Liver (tissue), 9 donors: ENCODE results near the gene SAMD14. TPM values are rescaled to one million over a fixed set of nuclear protein-coding genes. Genes with fewer than 3 reads are reported as not detected.

ENCODE experiments used
- DNase-seq: peaks from one replicate; pipeline ENCODE4 v3.0.0-alpha.2; 2017; ENCODE audit warnings: low spot score
- H3K27ac ChIP-seq, 2 donors: one replicate each; pipeline ENCODE4 v1.7.0; 2013; ENCODE audit warnings: inconsistent platforms in 2 of 2, low read length in 2 of 2, control low read depth in 1 of 2, low read depth in 1 of 2, mild to moderate bottlenecking in 1 of 2
- H3K27me3 ChIP-seq, 4 donors: one replicate each; pipeline versions ENCODE4 v1.6.1 to v1.7.0; 2013; ENCODE audit warnings: low read length in 3 of 4, inconsistent platforms in 1 of 4, mild to moderate bottlenecking in 1 of 4, moderate library complexity in 1 of 4; ENCODE audit not compliant: control insufficient read depth in 4 of 4, insufficient read depth in 4 of 4
- H3K36me3 ChIP-seq, 4 donors: one replicate each; pipeline versions ENCODE4 v1.6.1 to v1.7.0; 2013; ENCODE audit warnings: low read length in 3 of 4, mild to moderate bottlenecking in 3 of 4, low read depth in 1 of 4, moderate library complexity in 1 of 4; ENCODE audit not compliant: control insufficient read depth in 4 of 4, insufficient read depth in 3 of 4
- H3K4me1 ChIP-seq, 4 donors: one replicate each; pipeline versions ENCODE4 v1.6.1 to v1.7.0; 2013; ENCODE audit warnings: low read length in 3 of 4, mild to moderate bottlenecking in 3 of 4, moderate library complexity in 1 of 4; ENCODE audit not compliant: control insufficient read depth in 4 of 4, insufficient read depth in 4 of 4
- H3K4me3 ChIP-seq, 3 donors: one replicate each; pipeline versions ENCODE4 v1.6.1 to v1.7.0; 2013; ENCODE audit warnings: low read length in 3 of 3, control low read depth in 1 of 3, low read depth in 1 of 3, mild to moderate bottlenecking in 1 of 3
- H3K9ac ChIP-seq, 2 donors: one replicate each; pipeline ENCODE4 v1.7.0; 2013; ENCODE audit warnings: low read length in 2 of 2, mild to moderate bottlenecking in 2 of 2, moderate library complexity in 2 of 2, control low read depth in 1 of 2, low read depth in 1 of 2
- H3K9me3 ChIP-seq, 4 donors: one replicate each; pipeline versions ENCODE4 v1.6.1 to v1.7.0; 2013; ENCODE audit warnings: low read length in 3 of 4; ENCODE audit not compliant: control insufficient read depth in 4 of 4
- EGR1 ChIP-seq, 2 donors: IDR thresholded peaks; 2 replicates each; pipeline ENCODE4 v1.6.1; 2016 to 2018; ENCODE audit warnings: antibody characterized with exemption in 2 of 2, low read depth in 2 of 2
- FOXA1 ChIP-seq: IDR thresholded peaks from 2 replicates; pipeline ENCODE4 v1.6.1; 2016; ENCODE audit warnings: antibody characterized with exemption
- FOXA2 ChIP-seq: IDR thresholded peaks from 2 replicates; pipeline ENCODE4 v1.6.1; 2016; ENCODE audit warnings: antibody characterized with exemption
- GABPA ChIP-seq, 2 donors: IDR thresholded peaks in 1 of 2; conservative IDR thresholded peaks in 1 of 2; 2 replicates each; pipeline ENCODE4 v1.6.1; 2016; ENCODE audit warnings: antibody characterized with exemption in 2 of 2, mild to moderate bottlenecking in 1 of 2, moderate library complexity in 1 of 2
- HNF4A ChIP-seq, 2 donors: conservative IDR thresholded peaks; 2 replicates each; pipeline ENCODE4 v1.6.1; 2016; ENCODE audit warnings: antibody characterized with exemption in 2 of 2, mild to moderate bottlenecking in 2 of 2
- JUND ChIP-seq, 2 donors: IDR thresholded peaks; 2 replicates each; pipeline ENCODE4 v1.6.1; 2016; ENCODE audit warnings: antibody characterized with exemption in 2 of 2
- MAX ChIP-seq: IDR thresholded peaks from 2 replicates; pipeline ENCODE4 v1.6.1; 2016; ENCODE audit warnings: antibody characterized with exemption
- NR2F2 ChIP-seq: IDR thresholded peaks from 2 replicates; pipeline ENCODE4 v1.6.1; 2016; ENCODE audit warnings: antibody characterized with exemption
- RAD21 ChIP-seq, 2 donors: IDR thresholded peaks; 2 replicates each; pipeline ENCODE4 v1.6.1; 2016; ENCODE audit warnings: antibody characterized with exemption in 2 of 2, mild to moderate bottlenecking in 2 of 2
- RXRA ChIP-seq, 2 donors: IDR thresholded peaks; 2 replicates each; pipeline ENCODE4 v1.6.1; 2017 to 2018; ENCODE audit warnings: antibody characterized with exemption in 2 of 2, mild to moderate bottlenecking in 1 of 2
- SP1 ChIP-seq: IDR thresholded peaks from 2 replicates; pipeline ENCODE4 v1.6.1; 2018; ENCODE audit warnings: antibody characterized with exemption, mild to moderate bottlenecking
- TAF1 ChIP-seq: conservative IDR thresholded peaks from 2 replicates; pipeline ENCODE4 v1.6.1; 2016; ENCODE audit warnings: antibody characterized with exemption, mild to moderate bottlenecking
- YY1 ChIP-seq: IDR thresholded peaks from 2 replicates; pipeline ENCODE4 v1.6.1; 2016; ENCODE audit warnings: antibody characterized with exemption, mild to moderate bottlenecking
- WGBS: extraction: QIAGEN DNeasy Blood & Tissue Kit; methylation state at CpG from one replicate; pipeline ENCODE4 v1.1.7; 2013; 5-methylcytosine and 5-hydroxymethylcytosine counted together
- polyA plus RNA-seq, 2 donors: library from polyadenylated mRNA; stranded (reverse) in 1 of 2; unstranded in 1 of 2; fragments of 200-250 nt in 1 of 2; fragments of >200 nt in 1 of 2; fragmentation: Nextera tagmentation in 1 of 2; extraction: Ambion mirVana in 1 of 2; gene quantifications; one replicate each; pipeline versions ENCODE4 v1.2.1 to v1.2.3, GENCODE V29; 2013 to 2015
- total RNA-seq, 2 donors: library from RNA; depleted of rRNA; stranded (reverse); fragments of >200 nt; gene quantifications; one replicate each; pipeline ENCODE4 v1.2.3, GENCODE V29; 2014
- donor health status: healthy.
- donor health status: healthy.
- donor health status: healthy.
- donor health status: healthy.
- donor health status: healthy.

The SAMD14 gene
- total and polyA plus RNA-seq, 4 donors, result 0.50 to 0.84 (median 0.67) TPM; not detected in 1

DNA sequence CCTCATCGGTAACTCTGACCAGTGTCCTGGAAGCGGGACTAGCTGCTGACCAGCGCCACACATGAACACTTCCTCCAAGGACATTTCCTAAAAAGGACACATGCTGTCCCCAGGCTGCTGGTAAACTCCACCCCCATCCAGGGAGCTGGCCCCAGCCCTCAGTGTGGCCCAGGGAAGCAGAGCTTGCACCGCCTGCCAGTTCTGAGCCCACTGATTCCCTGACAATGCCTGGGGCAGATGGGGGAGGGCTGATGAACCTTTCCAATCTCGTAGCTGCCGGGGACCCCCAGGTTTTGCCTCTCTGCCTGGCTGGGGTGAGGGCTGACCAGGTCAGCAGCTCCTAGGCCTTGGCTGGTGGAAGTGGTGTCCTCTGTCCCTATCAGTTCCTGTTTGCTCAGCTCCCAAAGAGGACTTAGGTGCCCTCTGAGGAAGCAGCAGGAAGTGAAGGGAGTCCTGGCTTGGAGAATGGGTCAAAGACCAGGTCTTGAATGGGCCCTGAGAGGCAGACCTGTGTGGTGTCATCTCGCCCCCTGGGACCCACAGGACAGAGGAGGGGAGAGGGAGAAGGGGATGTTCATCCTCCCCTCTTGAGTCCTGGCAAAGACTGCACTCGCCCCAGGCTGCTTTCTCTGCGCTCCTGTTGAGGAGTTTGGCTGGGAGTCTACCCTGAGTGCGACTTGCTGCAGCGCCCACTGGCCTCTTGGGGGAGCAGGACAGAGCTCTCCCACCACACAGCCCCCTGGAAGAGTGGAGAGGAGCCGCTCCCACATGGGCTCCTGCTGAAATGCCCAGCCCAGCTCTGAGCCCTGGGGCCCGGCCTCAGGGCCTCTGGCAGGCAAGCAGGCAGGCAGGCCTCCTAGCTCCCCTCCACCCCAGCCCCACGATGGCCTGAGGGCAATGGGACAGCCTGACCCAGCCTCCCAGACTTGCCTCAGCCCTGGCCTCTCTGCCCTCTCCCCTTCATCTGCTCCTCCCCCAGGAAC is 18.0 kb downstream of the SAMD14 start:
- no peak overlapping the region for H3K4me3 ChIP-seq
- peaks cover 6 to 27% (median 16%) of the 10 kb centered on the region in 4 donors for H3K36me3 ChIP-seq
- H3K27ac ChIP-seq, result peak overlapping the region; percentile 74
- no peaks in the 10 kb centered on the region for H3K27me3 ChIP-seq
- TF ChIP-seq GABPA (IDR thresholded peaks at IDR 0.05 in 1 of 2, conservative IDR thresholded peaks at IDR 0.05 in 1 of 2) (no peak), EGR1 (IDR thresholded peaks at IDR 0.05; ENCODE audit: low read depth in 2 of 2) (peak in 1 of 2 donors; percentile 70), RXRA (IDR thresholded peaks at IDR 0.05) (peak; percentile 42 to 51), HNF4A (conservative IDR thresholded peaks at IDR 0.05) (no peak), RAD21 (IDR thresholded peaks at IDR 0.05) (peak in 1 of 2 donors; percentile 5), SP1 (peak; percentile 63), YY1 (peak; percentile 16), NR2F2 (peak; percentile 71), FOXA1 (no peak)
- H3K9ac ChIP-seq, result no peak overlapping the region
- no peaks in the 10 kb centered on the region for H3K9me3 ChIP-seq
- 63% methylated on average over 14 of the region's 14 CpGs for WGBS
- H3K4me1 ChIP-seq, result peaks cover 2 to 16% (median 10%) of the 10 kb centered on the region in 4 donors
- no peak for DNase-seq

- Histone ChIP-seq H3K27me3 (no peaks in the 10 kb centered on the region), H3K4me1 (peaks cover 0 to 12% (median 9%) of the 10 kb centered on the region in 4 donors), H3K4me3 (no peak overlapping the region), H3K27ac (peak overlapping the region; percentile 74), H3K9ac (peak overlapping the region in 1 of 2 donors; percentile 8), H3K9me3 (no peaks in the 10 kb centered on the region), H3K36me3 (peaks cover 12 to 34% (median 22%) of the 10 kb centered on the region in 4 donors)
- no peak for DNase-seq
- 87% methylated on average over 19 of the region's 19 CpGs for WGBS
- TF ChIP-seq JUND (IDR thresholded peaks at IDR 0.05) (no peak), FOXA2 (no peak), HNF4A (conservative IDR thresholded peaks at IDR 0.05) (no peak), MAX (no peak), TAF1 (no peak)
Observed at GRCh38 chr17:50110591-50111349, 19.2 kb downstream of the SAMD14 start.

DNA sequence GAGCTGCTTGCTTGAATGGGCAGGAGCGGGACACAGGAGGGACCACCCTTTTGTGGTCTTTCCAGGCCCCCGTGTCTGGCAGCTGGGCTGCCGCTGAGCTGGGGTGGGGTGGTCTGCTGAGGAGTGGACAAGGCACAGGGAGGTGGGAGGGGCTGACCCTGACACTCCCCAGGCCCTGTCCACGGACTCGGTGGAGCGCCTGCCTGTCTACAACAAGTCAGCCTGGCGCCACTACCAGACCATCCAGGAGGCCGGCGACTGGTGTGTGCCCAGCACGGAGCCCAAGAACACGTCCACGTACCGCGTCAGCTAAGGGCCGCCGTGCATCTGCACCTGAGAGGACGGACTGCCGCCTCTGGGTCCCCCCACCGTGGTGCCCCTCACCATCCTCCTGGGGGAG is 20.2 kb downstream of the SAMD14 start:
- Histone ChIP-seq H3K36me3 (peaks cover 17 to 39% (median 25%) of the 10 kb centered on the region in 4 donors), H3K27me3 (no peaks in the 10 kb centered on the region), H3K27ac (no peak overlapping the region), H3K9me3 (no peaks in the 10 kb centered on the region), H3K4me3 (no peak overlapping the region), H3K4me1 (peaks cover 0 to 12% (median 9%) of the 10 kb centered on the region in 4 donors), H3K9ac (no peak overlapping the region)
- no peak for TF ChIP-seq SP1
- no peak for DNase-seq
- WGBS, result 91% methylated on average over 19 of the region's 19 CpGs
